G401.6 (cell line): ENCODE measurements around the gene GAD2.

Source experiments
- FAIRE-seq: peaks from 2 replicates; lab custom pipeline; 2012; peaks lifted over from hg19 to GRCh38; lab: Jason Lieb, UNC

Gene GAD2

GRCh38 chr10:26216585-26217395 lies at the start of gene GAD2:
GAD2 (plus strand) TSS chr10:26216774; CDS start chr10:26216810, 36 bp downstream.
- no peak for FAIRE-seq

- no peak for FAIRE-seq
These were observed 47.1 kb upstream of the GAD2 start for GRCh38 chr10:26169466-26169865.

GRCh38 chr10:26172131-26172530 lies 44.4 kb upstream of the GAD2 start:
- FAIRE-seq, result no peak

- no peak for FAIRE-seq
These were observed 42.7 kb upstream of the GAD2 start for GRCh38 chr10:26173837-26174236.

GRCh38 chr10:26177341-26177740 lies 39.2 kb upstream of the GAD2 start:
- FAIRE-seq, result no peak

- FAIRE-seq, result no peak
These were observed 22.3 kb upstream of the GAD2 start for GRCh38 chr10:26194275-26194674.

- no peak for FAIRE-seq
These were observed 19.3 kb upstream of the GAD2 start for GRCh38 chr10:26197248-26197647.

- FAIRE-seq, result no peak
These were observed 18.5 kb upstream of the GAD2 start for GRCh38 chr10:26198119-26198518.

- no peak for FAIRE-seq
These were observed 16.7 kb upstream of the GAD2 start for GRCh38 chr10:26199841-26200240.

GRCh38 chr10:26205223-26205622 lies 11.4 kb upstream of the GAD2 start:
- no peak for FAIRE-seq

- no peak for FAIRE-seq
These were observed 4.7 kb upstream of the GAD2 start for GRCh38 chr10:26211781-26212444.

- no peak for FAIRE-seq
These were observed 4.1 kb upstream of the GAD2 start for GRCh38 chr10:26212511-26212910.

GRCh38 chr10:26213157-26213800 lies 3.3 kb upstream of the GAD2 start:
- FAIRE-seq, result no peak

GRCh38 chr10:26214004-26214403 lies 2.6 kb upstream of the GAD2 start:
- FAIRE-seq, result no peak

GRCh38 chr10:26214551-26215395 lies 1.8 kb upstream of the GAD2 start:
- FAIRE-seq, result no peak

GRCh38 chr10:26215396-26215934 lies 1.1 kb upstream of the GAD2 start:
- no peak for FAIRE-seq

GRCh38 chr10:26215935-26216584 lies 514 bp upstream of the GAD2 start:
- FAIRE-seq, result no peak

GRCh38 chr10:26217396-26218086 lies 967 bp downstream of the GAD2 start:
- no peak for FAIRE-seq

- FAIRE-seq, result no peak
These were observed 3.1 kb downstream of the GAD2 start for GRCh38 chr10:26219676-26220075.

GRCh38 chr10:26220901-26221300 lies 4.3 kb downstream of the GAD2 start:
- FAIRE-seq, result no peak

GRCh38 chr10:26221541-26221940 lies 5.0 kb downstream of the GAD2 start:
- no peak for FAIRE-seq
